ENCODE measurements around the gene NEMP1. TPM values are rescaled to one million over a fixed set of nuclear protein-coding genes. Genes with fewer than 3 reads are reported as not detected.
A peak's percentile ranks its signal among the peaks of the same experiment; 100 is the strongest.
"Not testable (repeated sequence)": the region's sequence is repeated elsewhere in the genome, so short reads cannot be mapped to it uniquely, and the experiment has no call there.

NEMP1 gene
- total and polyA plus RNA-seq, 4 donors = 0.75 to 10.0 (median 6.7) TPM

GRCh38 chr12:57073566-57074450 lies 4.8 kb downstream of the NEMP1 start:
- intact Hi-C loops (cut with DNase I) = loop anchor here in 1 of 2 donors (2.0 to 5.0 kb wide), 2 partner anchors 17 to 108 kb away; no protein-coding TSS in a partner anchor
- DNase-seq; ATAC-seq (ENCODE audit: low FRiP score); H3K9me3 ChIP-seq (ENCODE audit: control insufficient read depth, low read length); H3K4me3 ChIP-seq (ENCODE audit: low read length in 2 of 2); H3K4me1 ChIP-seq (ENCODE audit: control insufficient read depth in 1 of 2, insufficient read depth in 2 of 2, low read length in 2 of 2); H3K27me3 ChIP-seq (ENCODE audit: control insufficient read depth in 1 of 2, insufficient read depth in 2 of 2, low read length in 1 of 2); H3K36me3 ChIP-seq (ENCODE audit: control insufficient read depth in 1 of 2, insufficient read depth in 2 of 2, low read length in 1 of 2); H3K27ac ChIP-seq (ENCODE audit: low read depth in 1 of 2, low read length in 2 of 2): not testable (repeated sequence)
- 76 to 80% methylated on average over 6 of the region's 6 CpGs for WGBS, 2 donors

GRCh38 chr12:57072661-57073060 lies 5.9 kb downstream of the NEMP1 start:
- no peaks in the 10 kb centered on the region for H3K27me3 ChIP-seq (ENCODE audit: control insufficient read depth in 1 of 2, insufficient read depth in 2 of 2, low read length in 1 of 2)
- ATAC-seq (ENCODE audit: low FRiP score) = no peak
- H3K27ac ChIP-seq (ENCODE audit: low read depth in 1 of 2, low read length in 2 of 2) = no peak overlapping the region
- no peaks in the 10 kb centered on the region for H3K36me3 ChIP-seq (ENCODE audit: control insufficient read depth in 1 of 2, insufficient read depth in 2 of 2, low read length in 1 of 2)
- H3K4me1 ChIP-seq (ENCODE audit: control insufficient read depth in 1 of 2, insufficient read depth in 2 of 2, low read length in 2 of 2) = peaks cover 0 to 5% of the 10 kb centered on the region in 2 donors
- no peak overlapping the region for H3K4me3 ChIP-seq (ENCODE audit: low read length in 2 of 2)
- DNase-seq = no peak
- intact Hi-C loops (cut with DNase I) = loop anchor here in 1 of 2 donors (5.0 kb wide), 1 partner anchor 110 kb away; no protein-coding TSS in a partner anchor
- WGBS, 2 donors = 3 to 10% methylated on average over 2 of the region's 2 CpGs
- H3K9me3 ChIP-seq (ENCODE audit: control insufficient read depth, low read length) = no peaks in the 10 kb centered on the region

- peaks cover 0 to 5% of the 10 kb centered on the region in 2 donors for H3K4me1 ChIP-seq (ENCODE audit: control insufficient read depth in 1 of 2, insufficient read depth in 2 of 2, low read length in 2 of 2)
- no peaks in the 10 kb centered on the region for H3K36me3 ChIP-seq (ENCODE audit: control insufficient read depth in 1 of 2, insufficient read depth in 2 of 2, low read length in 1 of 2)
- no peaks in the 10 kb centered on the region for H3K9me3 ChIP-seq (ENCODE audit: control insufficient read depth, low read length)
- 7% methylated on average over 3 of the region's 3 CpGs for WGBS, 2 donors
- ATAC-seq (ENCODE audit: low FRiP score) (peak; percentile 96), DNase-seq (peak in 1 of 2 donors; percentile 76)
- peak overlapping the region; percentile 80 to 88 for H3K27ac ChIP-seq (ENCODE audit: low read depth in 1 of 2, low read length in 2 of 2)
- intact Hi-C loops (cut with DNase I) = loop anchor here (1.0 to 10.0 kb wide), 3 partner anchors 43 to 315 kb away; partner anchors contain the start of gene PRIM1 (in 1 of the 2)
- no peaks in the 10 kb centered on the region for H3K27me3 ChIP-seq (ENCODE audit: control insufficient read depth in 1 of 2, insufficient read depth in 2 of 2, low read length in 1 of 2)
- H3K4me3 ChIP-seq (ENCODE audit: low read length in 2 of 2) = no peak overlapping the region
Measured at GRCh38 chr12:57069523-57069922, 9.1 kb downstream of the NEMP1 start.

- intact Hi-C loops (cut with DNase I) = loop anchor here (5.0 to 10.0 kb wide), 2 partner anchors 116 to 311 kb away; partner anchors contain the start of gene PRIM1 (in 1 of the 2)
- WGBS, 2 donors = 72 to 80% methylated on average over 2 of the region's 2 CpGs
Measured at GRCh38 chr12:57066245-57066644, 12.3 kb downstream of the NEMP1 start.

GRCh38 chr12:57063991-57064685 lies 14.5 kb downstream of the NEMP1 start:
- Histone ChIP-seq H3K27me3 (ENCODE audit: control insufficient read depth in 1 of 2, insufficient read depth in 2 of 2, low read length in 1 of 2) (no peaks in the 10 kb centered on the region), H3K9me3 (ENCODE audit: control insufficient read depth, low read length) (no peaks in the 10 kb centered on the region), H3K4me1 (ENCODE audit: control insufficient read depth in 1 of 2, insufficient read depth in 2 of 2, low read length in 2 of 2) (no peaks in the 10 kb centered on the region), H3K4me3 (ENCODE audit: low read length in 2 of 2) (no peak overlapping the region), H3K27ac (ENCODE audit: low read depth in 1 of 2, low read length in 2 of 2) (no peak overlapping the region), H3K36me3 (ENCODE audit: control insufficient read depth in 1 of 2, insufficient read depth in 2 of 2, low read length in 1 of 2) (peaks cover 5% of the 10 kb centered on the region in 2 donors)
- DNase-seq (no peak), ATAC-seq (ENCODE audit: low FRiP score) (no peak)
- 80 to 82% methylated on average over 5 of the region's 5 CpGs for WGBS, 2 donors
- intact Hi-C loops (cut with DNase I) = loop anchor here in 1 of 2 donors (5.0 to 10.0 kb wide), 2 partner anchors 57 to 309 kb away; partner anchors contain the start of genes PRIM1 and ZBTB39

More at GRCh38 chr12:57066245-57066644, 12.3 kb downstream of the NEMP1 start:
- Histone ChIP-seq H3K9me3 (ENCODE audit: control insufficient read depth, low read length) (no peaks in the 10 kb centered on the region), H3K27me3 (ENCODE audit: control insufficient read depth in 1 of 2, insufficient read depth in 2 of 2, low read length in 1 of 2) (no peaks in the 10 kb centered on the region), H3K27ac (ENCODE audit: low read depth in 1 of 2, low read length in 2 of 2) (no peak overlapping the region), H3K4me3 (ENCODE audit: low read length in 2 of 2) (no peak overlapping the region), H3K4me1 (ENCODE audit: control insufficient read depth in 1 of 2, insufficient read depth in 2 of 2, low read length in 2 of 2) (no peaks in the 10 kb centered on the region), H3K36me3 (ENCODE audit: control insufficient read depth in 1 of 2, insufficient read depth in 2 of 2, low read length in 1 of 2) (peaks cover 0 to 2% of the 10 kb centered on the region in 2 donors)
- DNase-seq (no peak), ATAC-seq (ENCODE audit: low FRiP score) (no peak)

GRCh38 chr12:57058454-57058853 lies 20.1 kb downstream of the NEMP1 start:
- WGBS, 2 donors = 86 to 90% methylated on average over 1 of the region's 1 CpG
- ATAC-seq (ENCODE audit: low FRiP score) (no peak), DNase-seq (no peak)
- H3K4me3 ChIP-seq (ENCODE audit: low read length in 2 of 2) = no peak overlapping the region
- H3K27ac ChIP-seq (ENCODE audit: low read depth in 1 of 2, low read length in 2 of 2) = no peak overlapping the region
- no peaks in the 10 kb centered on the region for H3K4me1 ChIP-seq (ENCODE audit: control insufficient read depth in 1 of 2, insufficient read depth in 2 of 2, low read length in 2 of 2)
- no peaks in the 10 kb centered on the region for H3K27me3 ChIP-seq (ENCODE audit: control insufficient read depth in 1 of 2, insufficient read depth in 2 of 2, low read length in 1 of 2)
- no peaks in the 10 kb centered on the region for H3K9me3 ChIP-seq (ENCODE audit: control insufficient read depth, low read length)
- intact Hi-C loops (cut with DNase I) = no loop called here
- peaks cover 9 to 12% of the 10 kb centered on the region in 2 donors for H3K36me3 ChIP-seq (ENCODE audit: control insufficient read depth in 1 of 2, insufficient read depth in 2 of 2, low read length in 1 of 2)

- DNase-seq (no peak), ATAC-seq (ENCODE audit: low FRiP score) (no peak)
- WGBS, 2 donors = 88 to 90% methylated on average over 6 of the region's 6 CpGs
- Histone ChIP-seq H3K4me3 (ENCODE audit: low read length in 2 of 2) (no peak overlapping the region), H3K36me3 (ENCODE audit: control insufficient read depth in 1 of 2, insufficient read depth in 2 of 2, low read length in 1 of 2) (peaks cover 9 to 10% of the 10 kb centered on the region in 2 donors), H3K9me3 (ENCODE audit: control insufficient read depth, low read length) (no peaks in the 10 kb centered on the region), H3K27ac (ENCODE audit: low read depth in 1 of 2, low read length in 2 of 2) (no peak overlapping the region), H3K4me1 (ENCODE audit: control insufficient read depth in 1 of 2, insufficient read depth in 2 of 2, low read length in 2 of 2) (no peaks in the 10 kb centered on the region), H3K27me3 (ENCODE audit: control insufficient read depth in 1 of 2, insufficient read depth in 2 of 2, low read length in 1 of 2) (no peaks in the 10 kb centered on the region)
- intact Hi-C loops (cut with DNase I) = no loop called here
Measured at GRCh38 chr12:57057067-57057751, 21.4 kb downstream of the NEMP1 start.

- ATAC-seq (ENCODE audit: low FRiP score) = no peak
- intact Hi-C loops (cut with DNase I) = no loop called here
- H3K4me1 ChIP-seq (ENCODE audit: control insufficient read depth in 1 of 2, insufficient read depth in 2 of 2, low read length in 2 of 2) = no peaks in the 10 kb centered on the region
Measured at GRCh38 chr12:57055824-57056223, 22.8 kb downstream of the NEMP1 start.

More at GRCh38 chr12:57055824-57056223, 22.8 kb downstream of the NEMP1 start:
- Histone ChIP-seq H3K27me3 (ENCODE audit: control insufficient read depth in 1 of 2, insufficient read depth in 2 of 2, low read length in 1 of 2) (no peaks in the 10 kb centered on the region), H3K4me3 (ENCODE audit: low read length in 2 of 2) (no peak overlapping the region), H3K36me3 (ENCODE audit: control insufficient read depth in 1 of 2, insufficient read depth in 2 of 2, low read length in 1 of 2) (peaks cover 9 to 10% of the 10 kb centered on the region in 2 donors), H3K27ac (ENCODE audit: low read depth in 1 of 2, low read length in 2 of 2) (no peak overlapping the region), H3K9me3 (ENCODE audit: control insufficient read depth, low read length) (no peaks in the 10 kb centered on the region)
- no peak for DNase-seq
- 54 to 58% methylated on average over 3 of the region's 3 CpGs for WGBS, 2 donors

Data from aorta (tissue), 5 donors.